ENCODE data around the gene DCHS1.
A peak's percentile ranks its signal among the peaks of the same experiment; 100 is the strongest.

The DCHS1 gene

GRCh38 chr11:6654281-6655019 is 1.2 kb downstream of the DCHS1 start:
- intact Hi-C loops (cut with DNase I; ENCODE audit: low total_unique reads) = loop anchor here (5.0 kb wide), 1 partner anchor 42 kb away; the partner anchor contains the start of gene TAF10
- Histone ChIP-seq H3K4me3 (peak overlapping the region; percentile 56 to 62), H3K36me3 (no peaks in the 10 kb centered on the region), H3K27ac (peak overlapping the region; percentile 76 to 80), H3K4me1 (peaks cover 0 to 34% (median 9%) of the 10 kb centered on the region in 4 donors), H3K27me3 (no peaks in the 10 kb centered on the region), H3K9me3 (no peaks in the 10 kb centered on the region)
- no peak for DNase-seq
- TF ChIP-seq, protein P1, sequence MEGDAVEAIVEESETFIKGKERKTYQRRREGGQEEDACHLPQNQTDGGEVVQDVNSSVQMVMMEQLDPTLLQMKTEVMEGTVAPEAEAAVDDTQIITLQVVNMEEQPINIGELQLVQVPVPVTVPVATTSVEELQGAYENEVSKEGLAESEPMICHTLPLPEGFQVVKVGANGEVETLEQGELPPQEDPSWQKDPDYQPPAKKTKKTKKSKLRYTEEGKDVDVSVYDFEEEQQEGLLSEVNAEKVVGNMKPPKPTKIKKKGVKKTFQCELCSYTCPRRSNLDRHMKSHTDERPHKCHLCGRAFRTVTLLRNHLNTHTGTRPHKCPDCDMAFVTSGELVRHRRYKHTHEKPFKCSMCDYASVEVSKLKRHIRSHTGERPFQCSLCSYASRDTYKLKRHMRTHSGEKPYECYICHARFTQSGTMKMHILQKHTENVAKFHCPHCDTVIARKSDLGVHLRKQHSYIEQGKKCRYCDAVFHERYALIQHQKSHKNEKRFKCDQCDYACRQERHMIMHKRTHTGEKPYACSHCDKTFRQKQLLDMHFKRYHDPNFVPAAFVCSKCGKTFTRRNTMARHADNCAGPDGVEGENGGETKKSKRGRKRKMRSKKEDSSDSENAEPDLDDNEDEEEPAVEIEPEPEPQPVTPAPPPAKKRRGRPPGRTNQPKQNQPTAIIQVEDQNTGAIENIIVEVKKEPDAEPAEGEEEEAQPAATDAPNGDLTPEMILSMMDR (IDR thresholded peaks at IDR 0.05) = no peak

- Histone ChIP-seq H3K36me3 (no peaks in the 10 kb centered on the region), H3K4me3 (no peak overlapping the region), H3K4me1 (peaks cover 0 to 34% (median 9%) of the 10 kb centered on the region in 4 donors), H3K27ac (peak overlapping the region in 1 of 2 donors; percentile 76), H3K27me3 (no peaks in the 10 kb centered on the region), H3K9me3 (no peaks in the 10 kb centered on the region)
- DNase-seq = no peak
- intact Hi-C loops (cut with DNase I; ENCODE audit: low total_unique reads) = no loop called here
- TF ChIP-seq, protein P1 (IDR thresholded peaks at IDR 0.05) = no peak
These were observed 2.0 kb downstream of the DCHS1 start for GRCh38 chr11:6653656-6654055.

DNA sequence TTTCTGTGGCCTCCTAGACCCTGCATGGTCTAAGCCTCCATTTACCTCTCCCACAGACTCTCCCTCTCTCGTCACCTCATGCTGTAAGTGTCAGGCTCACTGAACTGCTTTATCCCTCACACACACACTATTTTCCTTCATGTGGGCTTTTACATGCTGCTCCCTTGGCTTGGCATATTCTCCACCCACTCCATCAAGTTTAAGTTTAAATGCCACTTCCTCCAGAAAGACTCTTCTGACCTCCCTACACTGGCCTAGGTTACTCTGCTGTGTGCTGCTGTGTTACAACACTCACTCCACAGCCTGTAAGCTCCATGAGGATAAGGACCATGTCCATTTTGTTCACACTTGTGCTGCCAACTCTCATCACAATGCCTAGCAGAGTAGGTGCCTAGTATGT is 2.5 kb downstream of the DCHS1 start:
- peaks cover 0 to 39% (median 9%) of the 10 kb centered on the region in 4 donors for H3K4me1 ChIP-seq
- no peaks in the 10 kb centered on the region for H3K36me3 ChIP-seq
- no peak overlapping the region for H3K4me3 ChIP-seq
- no peaks in the 10 kb centered on the region for H3K9me3 ChIP-seq
- DNase-seq = no peak
- no peaks in the 10 kb centered on the region for H3K27me3 ChIP-seq
- TF ChIP-seq, protein P1 (IDR thresholded peaks at IDR 0.05) = no peak
- intact Hi-C loops (cut with DNase I; ENCODE audit: low total_unique reads) = no loop called here
- peak overlapping the region in 1 of 2 donors; percentile 11 for H3K27ac ChIP-seq

DNA sequence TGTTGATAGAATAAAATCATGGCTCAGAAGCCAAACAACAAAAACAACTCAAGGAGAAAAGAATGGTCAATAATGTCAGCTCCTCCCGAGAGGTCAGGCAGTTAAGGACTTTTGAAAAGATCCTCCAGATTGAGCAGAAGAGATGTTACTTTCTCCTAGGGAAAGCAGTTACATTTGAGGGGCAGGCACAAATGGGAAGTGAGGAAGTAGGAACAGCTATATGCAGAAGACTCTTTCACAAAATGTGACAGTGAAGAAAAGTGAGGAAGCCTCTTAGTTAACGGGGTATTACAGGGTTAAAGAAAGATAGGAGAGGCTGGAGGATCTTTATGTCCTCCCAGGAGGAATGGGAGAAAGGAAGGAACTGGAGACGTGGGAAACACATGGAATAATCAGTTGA is 3.4 kb downstream of the DCHS1 start:
- H3K9me3 ChIP-seq = no peaks in the 10 kb centered on the region
- no peak for DNase-seq
- H3K27ac ChIP-seq = no peak overlapping the region
- H3K4me3 ChIP-seq = no peak overlapping the region
- peaks cover 0 to 39% (median 13%) of the 10 kb centered on the region in 4 donors for H3K4me1 ChIP-seq
- H3K36me3 ChIP-seq = no peaks in the 10 kb centered on the region
- no peaks in the 10 kb centered on the region for H3K27me3 ChIP-seq
- TF ChIP-seq, protein P1 (IDR thresholded peaks at IDR 0.05) = no peak
- intact Hi-C loops (cut with DNase I; ENCODE audit: low total_unique reads) = no loop called here

- no peak overlapping the region for H3K4me3 ChIP-seq
- intact Hi-C loops (cut with DNase I; ENCODE audit: low total_unique reads) = no loop called here
- TF ChIP-seq, protein P1 (IDR thresholded peaks at IDR 0.05) = no peak
- H3K27ac ChIP-seq = no peak overlapping the region
- peaks cover 0 to 39% (median 25%) of the 10 kb centered on the region in 4 donors for H3K4me1 ChIP-seq
- H3K36me3 ChIP-seq = no peaks in the 10 kb centered on the region
- no peak for DNase-seq
- H3K27me3 ChIP-seq = no peaks in the 10 kb centered on the region
- H3K9me3 ChIP-seq = no peaks in the 10 kb centered on the region
These were observed 4.6 kb downstream of the DCHS1 start for GRCh38 chr11:6650980-6651379.

Data from tibial artery (tissue), 4 donors.